ENCODE results near the gene ANXA11.

DNA sequence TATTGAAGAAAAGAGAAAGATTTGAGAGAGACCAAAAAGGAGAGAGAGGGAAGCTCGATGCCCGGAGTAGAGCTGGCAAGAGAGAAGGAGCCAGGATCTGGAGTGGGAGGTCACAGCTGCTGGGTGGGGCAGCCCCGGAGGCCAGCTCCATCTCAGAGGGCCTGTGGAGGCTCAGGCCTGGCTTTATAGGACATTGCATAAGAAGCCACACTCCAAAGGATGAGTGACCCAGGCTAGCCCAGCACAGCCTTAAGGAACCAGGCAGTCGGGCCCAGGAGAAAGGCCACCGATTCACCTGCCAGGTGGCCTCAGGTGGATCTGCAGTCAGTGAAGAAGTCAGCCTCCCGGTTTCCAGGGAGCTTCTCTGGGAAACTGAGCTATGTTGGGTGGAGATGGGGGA lies 72.1 kb downstream of the ANXA11 start:
- TF ChIP-seq, protein P1, sequence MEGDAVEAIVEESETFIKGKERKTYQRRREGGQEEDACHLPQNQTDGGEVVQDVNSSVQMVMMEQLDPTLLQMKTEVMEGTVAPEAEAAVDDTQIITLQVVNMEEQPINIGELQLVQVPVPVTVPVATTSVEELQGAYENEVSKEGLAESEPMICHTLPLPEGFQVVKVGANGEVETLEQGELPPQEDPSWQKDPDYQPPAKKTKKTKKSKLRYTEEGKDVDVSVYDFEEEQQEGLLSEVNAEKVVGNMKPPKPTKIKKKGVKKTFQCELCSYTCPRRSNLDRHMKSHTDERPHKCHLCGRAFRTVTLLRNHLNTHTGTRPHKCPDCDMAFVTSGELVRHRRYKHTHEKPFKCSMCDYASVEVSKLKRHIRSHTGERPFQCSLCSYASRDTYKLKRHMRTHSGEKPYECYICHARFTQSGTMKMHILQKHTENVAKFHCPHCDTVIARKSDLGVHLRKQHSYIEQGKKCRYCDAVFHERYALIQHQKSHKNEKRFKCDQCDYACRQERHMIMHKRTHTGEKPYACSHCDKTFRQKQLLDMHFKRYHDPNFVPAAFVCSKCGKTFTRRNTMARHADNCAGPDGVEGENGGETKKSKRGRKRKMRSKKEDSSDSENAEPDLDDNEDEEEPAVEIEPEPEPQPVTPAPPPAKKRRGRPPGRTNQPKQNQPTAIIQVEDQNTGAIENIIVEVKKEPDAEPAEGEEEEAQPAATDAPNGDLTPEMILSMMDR (IDR thresholded peaks at IDR 0.05), result no peak
- no peak for TF ChIP-seq POLR2A (IDR thresholded peaks at IDR 0.05)
